ENCODE measurements around the gene MAP1B. TPM values are rescaled to one million over a fixed set of nuclear protein-coding genes. Genes with fewer than 3 reads are reported as not detected.

Gene MAP1B
- total and polyA plus RNA-seq, 10 of the 15 experiments (the other 5 are each of a cell fraction or from before 2014, with no cell fraction given): 0.02 to 0.81 (median 0.06) TPM; not detected in 1

GRCh38 chr5:72093824-72094223, 13.5 kb upstream of the MAP1B start (continued):
- TF ChIP-seq ATF2 (IDR thresholded peaks at IDR 0.05; ENCODE audit: low read length) (peak; percentile 30; the same call in 1 of the 2 replicates), NFYA (IDR thresholded peaks at IDR 0.05; ENCODE audit: borderline replicate concordance, low read depth, low read length) (no peak), TCF12 (IDR thresholded peaks at IDR 0.05; ENCODE audit: low read depth, low read length) (no peak), SMAD5 (IDR thresholded peaks at IDR 0.05; ENCODE audit: low read depth) (no peak), RB1 (IDR thresholded peaks at IDR 0.05; ENCODE audit: borderline replicate concordance) (no peak), FOXK2 (IDR thresholded peaks at IDR 0.05) (no peak), KLF5 (IDR thresholded peaks at IDR 0.05; ENCODE audit: partially characterized antibody) (no peak), STAT1 (conservative IDR thresholded peaks at IDR 0.05) (no peak), ZZZ3 (IDR thresholded peaks at IDR 0.05; ENCODE audit: control insufficient read depth, insufficient read length, low read depth) (no peak), RUNX3 (IDR thresholded peaks at IDR 0.05; ENCODE audit: low read length) (0 out of 2 replicates have a peak, but pooled peaks have one; percentile 7), E2F4 (IDR thresholded peaks at IDR 0.05; ENCODE audit: low read depth, low read length) (no peak), ZNF384 (IDR thresholded peaks at IDR 0.05; ENCODE audit: borderline replicate concordance, low read depth, low read length) (no peak), TAF1 (IDR thresholded peaks at IDR 0.05; ENCODE audit: borderline replicate concordance, low read depth, low read length) (no peak), BCL11A (IDR thresholded peaks at IDR 0.05; ENCODE audit: low read depth, low read length) (0 out of 2 replicates have a peak, but pooled peaks have one; percentile 30), IRF4 (IDR thresholded peaks at IDR 0.05; ENCODE audit: low read depth, low read length) (0 out of 2 replicates have a peak, but pooled peaks have one; percentile 17), RCOR1 (conservative IDR thresholded peaks at IDR 0.05; ENCODE audit: low read depth, low read length) (no peak), EZH2 (IDR thresholded peaks at IDR 0.05; ENCODE audit: borderline replicate concordance, control insufficient read depth, low read depth, low read length) (no peak), CTCF (IDR thresholded peaks at IDR 0.05 in 2 of 3, conservative IDR thresholded peaks at IDR 0.05 in 1 of 3; ENCODE audit: control insufficient read depth in 2 of 3, extremely low read depth in 1 of 3, insufficient read depth in 1 of 3, low read depth in 3 of 3, low read length in 3 of 3) (no peak), POLR2AphosphoS2 (IDR thresholded peaks at IDR 0.05; ENCODE audit: low read depth, low read length) (no peak), HCFC1 (IDR thresholded peaks at IDR 0.05; ENCODE audit: low read length) (no peak), MTA2 (IDR thresholded peaks at IDR 0.05; ENCODE audit: low read depth) (peak; percentile 26; the same call in 1 of the 2 replicates), PKNOX1 (IDR thresholded peaks at IDR 0.05) (peak; percentile 90), ATF3 (IDR thresholded peaks at IDR 0.05; ENCODE audit: borderline replicate concordance, extremely low read depth, low read depth, low read length) (no peak), ESRRA (IDR thresholded peaks at IDR 0.05; ENCODE audit: low read length) (no peak)

Measured in GM12878 (cell line).